NT2/D1 (cell line): ENCODE data around the gene XG.
"Not testable (repeated sequence)": the region's sequence is repeated elsewhere in the genome, so short reads cannot be mapped to it uniquely, and the experiment has no call there.

Experiments
- DNase-seq: peaks from one replicate; pipeline ENCODE4 v3.0.0-alpha.2; 2011; ENCODE audit warnings: low read depth, low spot score
- H3K27me3 ChIP-seq: 2 replicates; pipeline ENCODE4 v1.6.0; 2011; ENCODE audit warnings: mild to moderate bottlenecking; ENCODE audit not compliant: insufficient read length, insufficient read depth
- H3K36me3 ChIP-seq: 2 replicates; pipeline ENCODE4 v1.6.1; 2011; ENCODE audit warnings: mild to moderate bottlenecking, low read length, mixed read lengths; ENCODE audit not compliant: insufficient read depth, insufficient read length
- H3K4me1 ChIP-seq: 2 replicates; pipeline ENCODE4 v1.5.1; 2011; ENCODE audit not compliant: insufficient read depth, insufficient read length
- H3K4me3 ChIP-seq: 2 replicates; pipeline ENCODE4 v1.5.1; 2011; ENCODE audit warnings: low read depth; ENCODE audit not compliant: insufficient read length
- H3K9ac ChIP-seq: 2 replicates; pipeline ENCODE4 v1.6.0; 2011; ENCODE audit warnings: low read depth; ENCODE audit not compliant: insufficient read length
- H3K9me3 ChIP-seq: 2 replicates; pipeline ENCODE4 v1.5.1; 2011; ENCODE audit warnings: mild to moderate bottlenecking, low read length; ENCODE audit not compliant: insufficient read depth
- SUZ12 ChIP-seq: IDR thresholded peaks from 2 replicates; pipeline ENCODE4 v1.6.1; 2011; ENCODE audit not compliant: insufficient read length, insufficient read depth; ENCODE audit errors: extremely low read depth
- YY1 ChIP-seq: IDR thresholded peaks from 2 replicates; pipeline ENCODE4 v1.6.1; 2011; ENCODE audit not compliant: insufficient read length, insufficient read depth
- ZNF274 ChIP-seq: IDR thresholded peaks from 2 replicates; pipeline ENCODE4 v1.6.1; 2011; ENCODE audit warnings: mild to moderate bottlenecking, low read depth, low read length

The XG gene

GRCh38 chrX:2782171-2782570, 30.3 kb downstream of the XG start:
- Histone ChIP-seq H3K9me3 (no peaks in the 10 kb centered on the region), H3K36me3 (no peaks in the 10 kb centered on the region), H3K4me1 (no peaks in the 10 kb centered on the region), H3K4me3 (no peak overlapping the region), H3K9ac (no peak overlapping the region), H3K27me3 (no peaks in the 10 kb centered on the region)
- DNase-seq: no peak
- TF ChIP-seq ZNF274: no peak
- TF ChIP-seq YY1: no peak
- TF ChIP-seq SUZ12: no peak

GRCh38 chrX:2782778-2783177, 30.9 kb downstream of the XG start:
- H3K36me3 ChIP-seq: no peaks in the 10 kb centered on the region
- TF ChIP-seq ZNF274 (no peak), SUZ12 (no peak), YY1 (no peak)
- H3K4me1 ChIP-seq: no peaks in the 10 kb centered on the region
- no peak for DNase-seq
- H3K27me3 ChIP-seq: no peaks in the 10 kb centered on the region
- no peak overlapping the region for H3K4me3 ChIP-seq
- no peak overlapping the region for H3K9ac ChIP-seq
- no peaks in the 10 kb centered on the region for H3K9me3 ChIP-seq

GRCh38 chrX:2784026-2784425, 32.2 kb downstream of the XG start:
- no peaks in the 10 kb centered on the region for H3K27me3 ChIP-seq
- TF ChIP-seq YY1 (no peak), SUZ12 (no peak), ZNF274 (no peak)
- DNase-seq: no peak
- H3K36me3 ChIP-seq: no peaks in the 10 kb centered on the region
- H3K9ac ChIP-seq: no peak overlapping the region
- no peaks in the 10 kb centered on the region for H3K9me3 ChIP-seq
- no peaks in the 10 kb centered on the region for H3K4me1 ChIP-seq
- no peak overlapping the region for H3K4me3 ChIP-seq

DNA sequence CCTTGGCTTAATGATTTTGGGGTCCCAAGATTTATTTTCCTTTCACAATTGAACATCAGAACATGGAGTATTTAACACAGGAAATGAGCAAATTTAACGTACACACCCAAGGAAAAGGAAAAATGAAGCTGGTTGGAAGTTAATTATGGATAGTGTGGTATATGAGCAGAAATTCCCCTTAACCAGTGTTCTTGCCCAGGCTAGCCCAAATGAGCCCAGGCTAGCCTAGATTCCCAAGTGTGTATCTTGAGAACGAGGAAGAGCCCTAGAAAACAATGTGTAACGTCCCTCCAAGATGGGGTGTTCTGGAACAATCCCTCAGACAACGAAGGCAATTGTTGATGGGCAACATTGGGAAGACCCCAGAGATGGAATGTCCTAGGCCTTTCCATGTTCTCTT, 33.7 kb downstream of the XG start:
- no peaks in the 10 kb centered on the region for H3K4me1 ChIP-seq
- H3K4me3 ChIP-seq: no peak overlapping the region
- TF ChIP-seq SUZ12 (no peak), ZNF274 (no peak), YY1 (no peak)
- DNase-seq: no peak
- no peak overlapping the region for H3K9ac ChIP-seq
- H3K36me3 ChIP-seq: no peaks in the 10 kb centered on the region
- H3K9me3 ChIP-seq: no peaks in the 10 kb centered on the region
- no peaks in the 10 kb centered on the region for H3K27me3 ChIP-seq

DNA sequence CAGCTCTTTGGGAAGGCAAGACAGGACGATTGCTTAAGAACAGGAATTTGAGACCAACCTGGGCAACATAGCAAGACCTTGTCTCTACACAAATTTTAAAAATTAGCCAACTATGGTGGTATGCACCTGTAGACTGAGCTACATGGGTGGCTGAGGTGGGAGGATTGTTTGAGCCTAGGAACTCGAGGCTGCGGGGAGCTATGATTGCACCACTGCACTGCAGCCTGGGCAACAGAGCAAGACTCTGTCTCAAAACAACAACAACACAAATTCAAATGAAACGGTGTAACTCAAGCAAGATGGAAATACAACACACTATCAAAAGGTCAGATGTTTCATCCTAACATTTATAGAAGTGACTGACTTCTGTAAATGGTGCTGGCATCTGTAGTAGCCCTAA, 37.1 kb downstream of the XG start:
- H3K4me3 ChIP-seq: no peak overlapping the region
- no peaks in the 10 kb centered on the region for H3K36me3 ChIP-seq
- H3K9me3 ChIP-seq: no peaks in the 10 kb centered on the region
- H3K9ac ChIP-seq: no peak overlapping the region
- H3K4me1 ChIP-seq: no peaks in the 10 kb centered on the region
- no peak for DNase-seq
- no peaks in the 10 kb centered on the region for H3K27me3 ChIP-seq
- no peak for TF ChIP-seq SUZ12
- no peak for TF ChIP-seq ZNF274
- no peak for TF ChIP-seq YY1

- Histone ChIP-seq H3K9ac (no peak overlapping the region), H3K4me1 (no peaks in the 10 kb centered on the region), H3K4me3 (no peak overlapping the region), H3K36me3 (no peaks in the 10 kb centered on the region), H3K9me3 (no peaks in the 10 kb centered on the region), H3K27me3 (no peaks in the 10 kb centered on the region)
- TF ChIP-seq YY1 (no peak), SUZ12 (no peak), ZNF274 (no peak)
- no peak for DNase-seq
Observed at GRCh38 chrX:2789569-2789968, 37.7 kb downstream of the XG start.

DNA sequence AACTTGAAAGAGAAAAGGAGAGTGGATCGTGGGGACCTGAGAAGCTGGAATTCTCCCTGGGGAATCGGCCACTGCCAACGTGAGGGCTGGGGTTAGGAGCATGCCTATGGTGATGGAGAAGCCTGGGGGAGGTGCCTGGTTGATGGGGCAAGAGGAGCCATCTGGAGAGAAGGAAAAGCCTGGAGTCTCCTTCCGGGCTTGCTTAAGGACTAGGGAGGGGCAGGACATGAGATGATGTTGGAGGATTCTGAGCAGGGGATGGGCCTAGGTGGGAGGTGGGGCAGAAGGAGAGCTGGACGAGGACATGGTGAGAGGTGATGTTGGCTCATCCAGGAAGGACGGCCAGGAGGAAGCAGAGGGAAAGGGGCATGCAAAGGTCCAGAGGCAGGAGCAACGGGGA, 41.9 kb downstream of the XG start:
- H3K27me3 ChIP-seq: no peaks in the 10 kb centered on the region
- H3K36me3 ChIP-seq: no peaks in the 10 kb centered on the region
- TF ChIP-seq YY1: no peak
- TF ChIP-seq ZNF274: no peak
- no peak for TF ChIP-seq SUZ12
- no peak for DNase-seq
- H3K9ac ChIP-seq: no peak overlapping the region
- H3K4me1 ChIP-seq: no peaks in the 10 kb centered on the region
- no peaks in the 10 kb centered on the region for H3K9me3 ChIP-seq
- no peak overlapping the region for H3K4me3 ChIP-seq

DNA sequence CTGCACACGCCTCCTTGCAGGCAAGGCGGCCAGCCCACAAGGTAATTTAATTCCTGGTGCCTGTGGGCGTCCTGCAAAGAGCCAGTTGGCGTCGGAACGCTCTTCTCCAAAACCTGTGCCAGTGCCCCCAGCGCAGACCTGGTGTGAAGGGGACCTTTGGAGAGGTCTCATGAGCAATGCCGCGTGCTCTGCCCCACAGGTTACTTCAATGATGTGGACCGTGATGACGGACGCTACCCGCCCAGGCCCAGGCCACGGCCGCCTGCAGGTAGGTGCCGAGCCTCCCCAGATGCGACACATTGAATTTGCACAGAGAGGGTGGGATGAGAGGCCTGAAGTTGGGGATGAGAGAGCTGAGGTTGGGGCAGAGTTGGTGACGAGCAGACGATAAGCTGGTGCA, 42.5 kb downstream of the XG start:
- no peaks in the 10 kb centered on the region for H3K36me3 ChIP-seq
- no peak overlapping the region for H3K9ac ChIP-seq
- no peaks in the 10 kb centered on the region for H3K9me3 ChIP-seq
- TF ChIP-seq ZNF274 (no peak), YY1 (no peak), SUZ12 (no peak)
- DNase-seq: no peak
- no peaks in the 10 kb centered on the region for H3K4me1 ChIP-seq
- H3K4me3 ChIP-seq: no peak overlapping the region
- H3K27me3 ChIP-seq: no peaks in the 10 kb centered on the region

DNA sequence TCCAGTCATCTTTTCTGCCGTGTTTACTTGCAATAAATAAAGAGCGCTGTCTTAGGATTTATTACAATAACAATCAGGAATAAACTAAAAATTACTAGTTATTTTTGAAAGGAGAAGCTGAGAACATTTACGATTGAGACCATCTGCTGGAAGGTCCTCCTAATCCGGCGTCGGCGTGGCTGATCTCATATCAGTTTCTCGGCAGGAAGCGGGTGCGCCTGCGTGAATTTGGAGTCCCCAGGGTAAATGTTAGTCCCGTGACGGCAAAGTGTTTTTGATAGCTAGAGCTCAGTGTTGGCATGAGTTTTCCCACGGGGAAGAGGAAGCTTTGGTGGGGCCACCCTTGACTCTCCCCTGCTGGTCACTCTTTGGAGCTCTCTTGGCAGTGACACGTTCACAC, 45.0 kb downstream of the XG start:
- H3K9ac ChIP-seq, H3K27me3 ChIP-seq, H3K4me3 ChIP-seq, H3K36me3 ChIP-seq, H3K9me3 ChIP-seq, DNase-seq, H3K4me1 ChIP-seq: not testable (repeated sequence)
